Chondrocyte (in vitro differentiated cells): ENCODE measurements around the gene ACOXL. TPM values are rescaled to one million over a fixed set of nuclear protein-coding genes. Genes with fewer than 3 reads are reported as not detected.

ENCODE experiments used
- DNase-seq: peaks from one replicate; pipeline ENCODE4 v3.0.0; 2021; ENCODE audit warnings: mixed read lengths, low spot score
- H3K27ac Mint-ChIP-seq: one replicate; pipeline ENCODE4 v1.8.0; 2021; ENCODE audit warnings: mild to moderate bottlenecking, moderate library complexity, mixed read lengths; ENCODE audit not compliant: unreplicated experiment
- H3K27me3 Mint-ChIP-seq: 2 replicates; pipeline ENCODE4 v1.8.0; 2021; ENCODE audit warnings: low read depth, mixed read lengths
- H3K36me3 Mint-ChIP-seq: 2 replicates; pipeline ENCODE4 v1.8.0; 2021; ENCODE audit warnings: low read depth, mixed read lengths
- H3K4me1 Mint-ChIP-seq: 2 replicates; pipeline ENCODE4 v1.8.0; 2021; ENCODE audit warnings: low read depth, mild to moderate bottlenecking, mixed read lengths
- H3K4me3 Mint-ChIP-seq: one replicate; pipeline ENCODE4 v1.8.0; 2021; ENCODE audit warnings: mild to moderate bottlenecking, moderate library complexity, mixed read lengths; ENCODE audit not compliant: unreplicated experiment
- H3K9me3 Mint-ChIP-seq: 2 replicates; pipeline ENCODE4 v1.8.0; 2021; ENCODE audit warnings: low read depth, mixed read lengths
- total RNA-seq: library from RNA; stranded (reverse); gene quantifications from 3 replicates; pipeline ENCODE4 v1.2.1, GENCODE V29; 2021
- TF ChIP-seq, protein P1 (sequence below): fragments of 200-600 bp; sonication (generic); IDR thresholded peaks from 2 replicates; pipeline ENCODE4 v1.5.0; 2021; ENCODE audit warnings: antibody characterized with exemption, mild to moderate bottlenecking, moderate library complexity

ACOXL gene
- total RNA-seq, 1 donor from 2014 or later: not detected

DNA sequence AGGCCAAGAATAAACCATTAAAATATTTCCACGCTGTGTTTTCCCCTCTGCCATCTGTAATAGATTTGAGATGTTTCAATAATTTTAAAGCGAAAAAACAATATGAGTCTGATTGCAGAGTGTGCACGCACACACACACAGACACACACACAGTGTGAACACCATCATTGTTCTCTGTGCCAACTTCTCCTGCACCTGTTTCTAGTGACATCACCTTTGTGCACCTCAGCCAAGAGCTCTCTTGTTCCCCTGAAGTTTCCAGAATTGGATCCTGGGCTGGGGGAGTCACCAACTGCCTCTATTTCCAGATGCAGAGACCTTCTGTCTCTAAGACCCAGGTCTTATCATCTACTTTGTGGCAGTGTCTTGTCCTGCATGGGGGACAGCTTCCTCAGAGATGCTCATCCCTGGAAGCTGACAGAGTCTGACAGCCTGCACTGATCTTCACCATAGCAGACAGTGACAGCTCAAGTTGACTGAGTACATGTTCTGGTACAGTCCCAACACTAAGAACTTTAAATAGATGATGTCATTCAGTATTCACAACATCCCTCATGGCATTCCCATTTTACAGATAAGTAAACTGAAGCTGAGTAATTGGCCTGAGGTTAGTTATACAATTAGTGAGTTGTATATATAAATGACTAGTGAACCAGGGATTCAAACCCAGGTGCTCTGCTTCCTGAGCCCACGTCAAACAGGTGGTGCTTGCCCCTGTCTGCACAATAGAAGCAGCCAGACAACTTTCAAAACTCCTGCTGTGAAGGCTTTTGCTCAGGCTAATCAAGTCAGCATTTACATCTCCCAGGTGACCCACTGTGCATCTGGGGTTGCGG, 39.4 kb downstream of the ACOXL start:
- Mint-ChIP-seq H3K36me3 (no peaks in the 10 kb centered on the region), H3K4me1 (peaks cover 18% of the 10 kb centered on the region), H3K27ac (no peak overlapping the region), H3K4me3 (no peak overlapping the region), H3K27me3 (peaks cover 37% of the 10 kb centered on the region), H3K9me3 (peaks cover 2% of the 10 kb centered on the region)
- TF ChIP-seq, protein P1, sequence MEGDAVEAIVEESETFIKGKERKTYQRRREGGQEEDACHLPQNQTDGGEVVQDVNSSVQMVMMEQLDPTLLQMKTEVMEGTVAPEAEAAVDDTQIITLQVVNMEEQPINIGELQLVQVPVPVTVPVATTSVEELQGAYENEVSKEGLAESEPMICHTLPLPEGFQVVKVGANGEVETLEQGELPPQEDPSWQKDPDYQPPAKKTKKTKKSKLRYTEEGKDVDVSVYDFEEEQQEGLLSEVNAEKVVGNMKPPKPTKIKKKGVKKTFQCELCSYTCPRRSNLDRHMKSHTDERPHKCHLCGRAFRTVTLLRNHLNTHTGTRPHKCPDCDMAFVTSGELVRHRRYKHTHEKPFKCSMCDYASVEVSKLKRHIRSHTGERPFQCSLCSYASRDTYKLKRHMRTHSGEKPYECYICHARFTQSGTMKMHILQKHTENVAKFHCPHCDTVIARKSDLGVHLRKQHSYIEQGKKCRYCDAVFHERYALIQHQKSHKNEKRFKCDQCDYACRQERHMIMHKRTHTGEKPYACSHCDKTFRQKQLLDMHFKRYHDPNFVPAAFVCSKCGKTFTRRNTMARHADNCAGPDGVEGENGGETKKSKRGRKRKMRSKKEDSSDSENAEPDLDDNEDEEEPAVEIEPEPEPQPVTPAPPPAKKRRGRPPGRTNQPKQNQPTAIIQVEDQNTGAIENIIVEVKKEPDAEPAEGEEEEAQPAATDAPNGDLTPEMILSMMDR: no peak
- DNase-seq: no peak

DNA sequence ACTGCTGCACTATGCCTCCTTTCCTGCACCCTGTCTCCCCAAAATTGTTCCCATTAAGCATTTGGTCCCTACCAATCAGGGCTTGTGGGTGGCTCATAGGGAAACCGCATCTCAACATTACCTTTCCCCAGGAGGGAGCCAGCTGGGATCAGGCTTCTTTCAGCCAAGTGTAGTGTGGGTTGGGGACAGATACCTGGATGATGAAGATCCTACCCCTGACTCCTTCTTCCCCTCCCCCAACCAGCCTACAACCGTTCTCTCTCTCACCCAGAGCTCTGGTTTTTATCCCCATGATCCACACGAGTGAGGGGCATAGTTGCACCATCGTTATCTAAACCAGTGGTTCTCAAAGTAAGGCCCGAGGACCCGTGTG, 40.0 kb downstream of the ACOXL start:
- TF ChIP-seq, protein P1: no peak
- Mint-ChIP-seq H3K4me1 (peaks cover 18% of the 10 kb centered on the region), H3K9me3 (peaks cover 2% of the 10 kb centered on the region), H3K4me3 (no peak overlapping the region), H3K27me3 (peaks cover 38% of the 10 kb centered on the region), H3K36me3 (no peaks in the 10 kb centered on the region), H3K27ac (no peak overlapping the region)
- DNase-seq: no peak

DNA sequence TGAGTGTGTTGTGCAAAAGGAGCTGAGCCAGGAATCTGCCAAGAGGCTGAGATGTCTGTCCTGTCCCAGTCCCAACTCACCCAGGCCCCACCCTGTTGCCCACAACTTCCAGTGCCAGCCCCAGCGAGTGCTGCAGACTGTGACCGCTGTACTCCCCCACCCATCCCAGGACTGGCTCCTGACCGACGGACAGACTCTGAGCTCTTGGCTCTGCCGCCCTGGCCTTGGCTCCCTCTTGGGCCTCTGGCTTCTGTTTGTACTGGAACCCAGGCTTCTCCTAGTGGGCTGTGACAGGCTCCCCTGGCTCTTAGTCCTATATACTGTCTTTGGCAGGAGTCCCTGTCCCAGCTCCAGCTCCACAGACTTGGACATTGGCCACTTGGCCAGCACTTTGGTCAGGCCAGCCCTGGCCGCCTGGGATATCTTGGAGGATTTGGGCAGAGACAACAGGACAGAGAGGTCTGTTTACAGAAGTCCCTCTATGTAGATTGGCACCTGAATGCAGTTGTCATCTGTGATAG, 41.1 kb downstream of the ACOXL start:
- Mint-ChIP-seq H3K36me3 (peaks cover under 1% of the 10 kb centered on the region), H3K4me1 (peaks cover 18% of the 10 kb centered on the region), H3K27me3 (peaks cover 44% of the 10 kb centered on the region), H3K9me3 (peaks cover 2% of the 10 kb centered on the region), H3K27ac (peak overlapping the region; percentile 30), H3K4me3 (no peak overlapping the region)
- DNase-seq: no peak
- TF ChIP-seq, protein P1: no peak

DNA sequence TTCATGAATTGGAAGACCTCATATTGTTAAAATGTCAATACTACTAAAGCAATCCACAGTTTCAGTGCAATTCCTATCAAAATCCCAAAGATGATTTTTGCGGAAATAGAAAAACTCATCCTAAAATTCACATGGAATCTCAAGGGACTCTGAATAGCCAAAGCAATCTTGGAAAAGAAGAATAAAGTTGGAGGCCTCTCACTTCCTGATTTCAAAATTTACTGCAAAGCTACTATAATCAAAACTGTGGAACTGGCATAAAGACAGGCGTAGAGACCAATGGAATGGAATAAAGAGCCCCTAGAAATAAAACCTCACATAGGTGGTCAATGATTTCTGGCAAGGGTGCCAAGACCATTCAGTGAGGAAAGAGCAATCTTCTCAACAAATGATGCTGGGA, 42.3 kb downstream of the ACOXL start:
- peaks cover 1% of the 10 kb centered on the region for H3K36me3 Mint-ChIP-seq
- H3K27me3 Mint-ChIP-seq: peaks cover 57% of the 10 kb centered on the region
- H3K9me3 Mint-ChIP-seq: peaks cover 2% of the 10 kb centered on the region
- TF ChIP-seq, protein P1: no peak
- H3K4me1 Mint-ChIP-seq: peaks cover 18% of the 10 kb centered on the region
- H3K27ac Mint-ChIP-seq: no peak overlapping the region
- no peak for DNase-seq
- H3K4me3 Mint-ChIP-seq: no peak overlapping the region

DNA sequence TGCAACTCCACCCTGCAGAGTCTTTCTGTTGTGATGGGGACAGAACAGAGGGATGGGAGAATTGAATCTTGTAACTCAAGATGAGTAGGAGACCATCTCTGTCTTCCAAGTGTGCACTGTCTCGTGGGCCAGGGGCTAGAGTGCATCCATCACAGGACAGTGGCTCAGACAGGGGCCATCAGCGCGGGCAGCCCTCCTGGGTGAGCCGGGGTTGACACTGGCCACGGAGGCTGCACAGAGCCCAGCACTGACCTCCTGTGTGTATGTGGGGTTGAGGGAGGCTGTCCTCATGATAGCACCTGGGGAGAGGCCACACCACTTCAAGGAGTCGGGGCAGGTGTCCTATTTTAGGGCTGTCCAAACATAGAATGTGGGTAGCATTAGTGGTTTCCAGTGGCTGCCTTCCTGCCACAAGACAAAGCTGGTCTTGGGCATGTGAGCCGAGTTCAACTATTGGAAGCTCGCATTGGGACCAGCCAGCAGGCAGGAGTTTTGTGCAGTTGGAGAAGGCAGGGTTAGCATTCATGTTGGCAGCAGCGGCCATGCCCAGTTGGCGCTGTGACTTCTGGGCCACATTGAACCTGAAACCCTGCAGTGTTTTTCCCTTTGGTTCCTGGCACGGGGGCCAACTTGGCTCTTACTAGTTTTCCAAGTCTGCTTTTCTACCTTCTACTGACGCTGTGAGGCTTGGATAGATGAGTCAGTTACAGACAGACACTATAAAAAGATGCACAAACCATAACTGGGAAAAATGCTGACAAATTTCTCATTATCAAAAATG, 45.3 kb downstream of the ACOXL start:
- Mint-ChIP-seq H3K27me3 (peaks cover 64% of the 10 kb centered on the region), H3K9me3 (peaks cover 2% of the 10 kb centered on the region), H3K4me3 (no peak overlapping the region), H3K4me1 (peaks cover 8% of the 10 kb centered on the region), H3K36me3 (peaks cover 1% of the 10 kb centered on the region), H3K27ac (no peak overlapping the region)
- TF ChIP-seq, protein P1: no peak
- no peak for DNase-seq
